ENCODE data around the gene IQGAP3.

The IQGAP3 gene

GRCh38 chr1:156593661-156593989, 21.3 kb upstream of the IQGAP3 start:
- Histone ChIP-seq H3K4me2 (ENCODE audit: low read depth, low read length) (no peak overlapping the region), H3K36me3 (replicated peaks; ENCODE audit: insufficient read depth, low read length) (peaks cover 18% of the 10 kb centered on the region; the same call in 1 of the 2 replicates), H3K27me3 (replicated peaks; ENCODE audit: insufficient read depth, low read length) (no peaks in the 10 kb centered on the region), H3K4me3 (ENCODE audit: low read length) (no peak overlapping the region), H3K27ac (ENCODE audit: low read length) (peak overlapping the region; percentile 29; the same call in 1 of the 2 replicates), H3F3A (ENCODE audit: insufficient read depth, low read length) (peaks cover 37% of the 10 kb centered on the region), H3K9me3 (replicated peaks; ENCODE audit: insufficient read depth, low read length) (no peaks in the 10 kb centered on the region), H3K9me2 (replicated peaks; ENCODE audit: insufficient read depth, low read length) (no peaks in the 10 kb centered on the region), H3K79me2 (ENCODE audit: low read length) (peaks cover 47% of the 10 kb centered on the region), H2AFZ (ENCODE audit: low read length) (no peak overlapping the region), H3K4me1 (ENCODE audit: low read length) (peaks cover 20% of the 10 kb centered on the region), H3K9ac (ENCODE audit: low read length) (no peak overlapping the region), H4K20me1 (ENCODE audit: insufficient read depth, low read length) (no peaks in the 10 kb centered on the region)
- DNase-seq: no peak
- TF ChIP-seq CTCF (IDR thresholded peaks at IDR 0.05; ENCODE audit: low read length): no peak
- no peak for TF ChIP-seq EZH2 (optimal IDR thresholded peaks at IDR 0.05; ENCODE audit: low read depth, low read length)
- TF ChIP-seq EZH2phosphoT487 (IDR thresholded peaks at IDR 0.05; ENCODE audit: low read length): no peak

GRCh38 chr1:156592910-156593660, 20.7 kb upstream of the IQGAP3 start:
- DNase-seq: peak; percentile 59
- Histone ChIP-seq H2AFZ (ENCODE audit: low read length) (no peak overlapping the region), H3K9me3 (replicated peaks; ENCODE audit: insufficient read depth, low read length) (no peaks in the 10 kb centered on the region), H3K9ac (ENCODE audit: low read length) (0 out of 2 replicates have a peak overlapping the region, but pooled peaks have one; percentile 86), H3K27ac (ENCODE audit: low read length) (peak overlapping the region; percentile 29; the same call in 1 of the 2 replicates), H3K79me2 (ENCODE audit: low read length) (peaks cover 42% of the 10 kb centered on the region), H3K4me3 (ENCODE audit: low read length) (0 out of 2 replicates have a peak overlapping the region, but pooled peaks have one; percentile 94), H3K27me3 (replicated peaks; ENCODE audit: insufficient read depth, low read length) (no peaks in the 10 kb centered on the region), H4K20me1 (ENCODE audit: insufficient read depth, low read length) (no peaks in the 10 kb centered on the region), H3K9me2 (replicated peaks; ENCODE audit: insufficient read depth, low read length) (no peaks in the 10 kb centered on the region), H3K4me1 (ENCODE audit: low read length) (peaks cover 20% of the 10 kb centered on the region), H3F3A (ENCODE audit: insufficient read depth, low read length) (peaks cover 37% of the 10 kb centered on the region), H3K36me3 (replicated peaks; ENCODE audit: insufficient read depth, low read length) (peaks cover 16% of the 10 kb centered on the region; the same call in 1 of the 2 replicates), H3K4me2 (ENCODE audit: low read depth, low read length) (peak overlapping the region; percentile 91; the same call in 1 of the 2 replicates)
- no peak for TF ChIP-seq CTCF (IDR thresholded peaks at IDR 0.05; ENCODE audit: low read length)
- TF ChIP-seq EZH2phosphoT487 (IDR thresholded peaks at IDR 0.05; ENCODE audit: low read length): no peak
- no peak for TF ChIP-seq EZH2 (optimal IDR thresholded peaks at IDR 0.05; ENCODE audit: low read depth, low read length)

GRCh38 chr1:156592158-156592909, 20.0 kb upstream of the IQGAP3 start:
- Histone ChIP-seq H3K9me2 (replicated peaks; ENCODE audit: insufficient read depth, low read length) (no peaks in the 10 kb centered on the region), H3K4me1 (ENCODE audit: low read length) (peaks cover 20% of the 10 kb centered on the region), H3K27me3 (replicated peaks; ENCODE audit: insufficient read depth, low read length) (no peaks in the 10 kb centered on the region), H3F3A (ENCODE audit: insufficient read depth, low read length) (peaks cover 35% of the 10 kb centered on the region), H3K4me2 (ENCODE audit: low read depth, low read length) (peak overlapping the region; percentile 91), H3K36me3 (replicated peaks; ENCODE audit: insufficient read depth, low read length) (peaks cover 9% of the 10 kb centered on the region; the same call in 1 of the 2 replicates), H3K9ac (ENCODE audit: low read length) (peak overlapping the region; percentile 86), H3K4me3 (ENCODE audit: low read length) (peak overlapping the region; percentile 94), H3K9me3 (replicated peaks; ENCODE audit: insufficient read depth, low read length) (no peaks in the 10 kb centered on the region), H3K27ac (ENCODE audit: low read length) (peak overlapping the region; percentile 35; the same call in 1 of the 2 replicates), H3K79me2 (ENCODE audit: low read length) (peaks cover 34% of the 10 kb centered on the region), H2AFZ (ENCODE audit: low read length) (peak overlapping the region; percentile 87), H4K20me1 (ENCODE audit: insufficient read depth, low read length) (no peaks in the 10 kb centered on the region)
- DNase-seq: no peak
- TF ChIP-seq EZH2phosphoT487 (IDR thresholded peaks at IDR 0.05; ENCODE audit: low read length) (no peak), CTCF (IDR thresholded peaks at IDR 0.05; ENCODE audit: low read length) (no peak), EZH2 (optimal IDR thresholded peaks at IDR 0.05; ENCODE audit: low read depth, low read length) (no peak)
